ENCODE measurements around the gene RUVBL2.
"Not testable (repeated sequence)": the region's sequence is repeated elsewhere in the genome, so short reads cannot be mapped to it uniquely, and the experiment has no call there.

The RUVBL2 gene

DNA sequence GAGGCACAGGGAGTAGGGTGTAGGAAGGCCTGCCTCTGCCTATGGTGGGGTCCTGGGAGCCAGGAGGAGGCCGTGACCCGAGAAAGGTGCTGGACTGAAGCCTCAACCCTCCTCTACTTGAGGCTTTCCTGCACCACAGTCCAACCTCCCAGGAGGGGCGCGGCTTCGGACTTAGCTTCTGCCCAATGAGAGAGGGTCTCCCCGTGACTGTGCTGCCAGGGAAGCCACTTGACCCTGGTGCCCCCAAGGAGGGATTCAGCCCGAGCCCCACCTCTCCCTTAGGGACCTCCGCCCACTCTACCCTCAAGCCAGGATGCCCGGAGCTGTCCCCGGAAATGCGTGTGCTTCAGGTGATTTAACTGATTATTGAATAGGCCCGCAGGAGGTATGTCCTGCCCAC, 55.3 kb downstream of the RUVBL2 start, which contains the start of gene CGB8:
CGB8 (minus strand) TSS at position 101 of the 400 bp plus-strand sequence. CDS start 372 bp downstream, outside the sequence.
- H3K4me3 Mint-ChIP-seq; DNase-seq (ENCODE audit: low spot score); H3K36me3 Mint-ChIP-seq (ENCODE audit: low read depth); H3K4me1 Mint-ChIP-seq (ENCODE audit: low read depth); H3K27me3 Mint-ChIP-seq (ENCODE audit: low read depth); H3K9me3 Mint-ChIP-seq; H3K27ac Mint-ChIP-seq: not testable (repeated sequence)

DNA sequence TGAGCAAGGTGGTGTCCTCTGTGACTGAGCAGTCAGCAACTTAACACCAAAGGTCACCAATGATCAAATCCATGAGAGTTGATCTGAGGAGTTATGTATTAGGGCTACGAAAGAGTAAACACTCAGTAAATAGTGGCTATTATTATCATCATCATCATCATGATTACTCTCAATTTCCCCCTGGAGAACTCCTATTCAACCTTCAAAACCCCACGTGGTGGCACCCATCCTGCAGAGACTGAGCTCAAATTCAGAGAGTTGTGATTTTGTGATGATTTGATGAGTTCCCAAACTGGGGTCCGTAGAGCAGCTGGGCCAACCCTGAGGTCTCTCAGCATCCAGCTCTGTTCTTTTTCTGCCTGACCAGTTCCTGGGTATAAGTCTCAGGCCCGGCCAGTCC, 56.1 kb downstream of the RUVBL2 start:
- DNase-seq (ENCODE audit: low spot score); H3K4me3 Mint-ChIP-seq; H3K36me3 Mint-ChIP-seq (ENCODE audit: low read depth); H3K27me3 Mint-ChIP-seq (ENCODE audit: low read depth); H3K9me3 Mint-ChIP-seq; H3K27ac Mint-ChIP-seq; H3K4me1 Mint-ChIP-seq (ENCODE audit: low read depth): not testable (repeated sequence)

DNA sequence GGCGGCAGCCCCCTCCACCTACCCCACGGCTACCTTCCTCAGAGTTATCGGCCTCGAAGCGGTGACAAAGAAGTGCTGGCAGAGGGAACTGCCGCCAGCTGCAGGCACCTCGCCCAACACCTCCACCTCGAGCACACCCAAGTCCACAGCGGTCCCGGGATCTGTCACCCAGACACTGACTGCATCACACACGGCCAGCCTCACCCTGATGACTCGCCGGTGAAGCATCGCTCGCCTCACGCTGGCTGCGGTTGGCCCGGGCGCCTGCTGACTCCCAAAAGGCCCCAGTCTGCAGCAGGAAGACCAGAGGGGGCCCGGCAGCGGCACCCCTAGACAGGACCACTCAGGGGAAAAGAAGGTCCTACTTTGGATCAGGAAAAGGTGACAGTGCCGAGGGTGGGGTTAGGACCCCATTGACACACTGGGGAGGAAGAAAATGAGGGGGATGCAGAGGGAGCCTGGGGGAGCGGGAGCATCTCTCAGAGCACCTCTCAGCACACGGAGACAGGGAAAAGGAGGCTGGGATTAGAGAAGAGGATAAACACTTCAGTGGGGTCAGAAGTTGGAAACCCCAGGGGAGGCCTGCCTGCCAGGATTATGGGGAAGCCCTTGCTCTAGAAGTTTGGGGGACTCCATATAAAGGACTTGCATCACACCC, 56.8 kb downstream of the RUVBL2 start:
- not testable (repeated sequence) for H3K36me3 Mint-ChIP-seq (ENCODE audit: low read depth); DNase-seq (ENCODE audit: low spot score); H3K27me3 Mint-ChIP-seq (ENCODE audit: low read depth); H3K4me1 Mint-ChIP-seq (ENCODE audit: low read depth); H3K4me3 Mint-ChIP-seq; H3K27ac Mint-ChIP-seq; H3K9me3 Mint-ChIP-seq

DNA sequence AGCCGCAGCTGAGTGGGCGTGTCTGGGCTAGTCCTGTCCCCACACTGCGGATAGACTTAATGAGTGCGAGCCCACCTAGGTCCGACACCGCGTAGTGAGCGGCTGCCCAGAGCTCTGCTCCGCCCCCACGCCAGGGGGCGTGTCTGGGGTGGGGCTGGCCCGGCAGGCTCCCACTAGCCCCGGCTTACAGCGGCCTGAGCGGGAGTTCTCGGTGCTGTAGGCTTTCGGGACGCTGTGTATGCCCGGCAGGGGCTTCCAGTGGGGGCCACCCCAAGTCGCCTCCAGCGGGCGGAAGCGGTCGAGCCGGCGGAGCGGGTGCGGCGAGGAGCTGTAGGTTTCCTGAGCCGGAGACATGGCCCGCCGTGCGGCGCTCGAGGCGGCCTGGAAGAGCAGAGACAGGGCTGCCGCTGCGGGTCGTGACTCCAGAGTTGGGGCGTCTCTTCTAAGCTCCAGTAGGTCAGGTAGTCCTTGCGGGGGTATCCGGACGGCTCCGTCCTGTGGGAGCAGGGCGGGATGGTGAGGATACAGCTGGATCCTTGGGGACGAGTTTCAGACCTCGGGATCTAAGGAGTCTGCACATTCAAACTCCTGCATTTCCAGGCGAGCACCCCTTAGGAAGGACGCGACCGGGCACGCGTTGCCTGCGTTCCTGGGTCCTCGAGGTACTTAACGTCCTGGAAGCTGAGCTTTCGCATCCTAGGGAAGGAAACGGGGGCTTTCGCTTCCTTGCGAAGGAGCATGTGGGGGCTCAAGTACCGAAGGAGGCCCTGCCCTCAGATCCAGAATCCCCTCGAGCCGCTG, 62.6 kb downstream of the RUVBL2 start:
- Mint-ChIP-seq H3K27me3 (ENCODE audit: low read depth) (peaks cover 58% of the 10 kb centered on the region), H3K27ac (no peak overlapping the region), H3K4me3 (peak overlapping the region; percentile 69), H3K36me3 (ENCODE audit: low read depth) (no peaks in the 10 kb centered on the region), H3K4me1 (ENCODE audit: low read depth) (peaks cover 16% of the 10 kb centered on the region), H3K9me3 (no peaks in the 10 kb centered on the region)
- DNase-seq (ENCODE audit: low spot score): peak; percentile 56

DNA sequence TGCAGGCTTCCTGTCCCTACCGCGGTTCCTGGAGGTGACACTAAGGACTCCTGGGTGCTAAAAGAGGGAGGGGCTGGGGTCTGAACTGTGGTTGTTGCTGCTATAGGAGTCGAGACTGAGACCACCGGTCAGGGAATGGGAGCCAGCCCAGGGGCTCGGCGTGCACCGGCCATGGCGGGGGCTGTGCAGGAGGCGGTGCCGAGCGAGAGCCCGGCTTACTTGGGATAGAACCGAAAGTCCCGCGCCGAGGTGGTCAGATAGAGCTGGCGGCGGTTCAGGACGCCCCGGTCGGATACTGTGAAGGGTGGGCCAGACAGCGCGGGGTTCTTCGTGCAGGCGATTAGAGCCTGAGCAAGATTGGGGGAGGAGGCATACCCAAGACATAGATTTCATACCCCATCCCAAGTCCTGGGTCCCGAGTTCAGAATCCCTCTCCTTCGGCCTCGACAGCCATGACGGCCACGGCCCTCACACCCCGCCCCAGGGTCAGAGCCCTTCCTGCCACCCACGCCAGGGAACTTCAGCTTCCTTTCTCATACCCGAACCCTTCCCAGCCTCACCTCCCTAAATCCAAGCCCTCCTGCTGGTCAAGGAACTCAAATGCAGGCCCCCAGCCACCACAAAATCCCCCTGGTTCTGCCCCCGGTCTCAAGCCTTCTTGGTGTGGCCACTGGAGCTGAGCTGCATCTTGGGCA, 63.4 kb downstream of the RUVBL2 start:
- Mint-ChIP-seq H3K4me3 (peak overlapping the region; percentile 69), H3K4me1 (ENCODE audit: low read depth) (peaks cover 16% of the 10 kb centered on the region), H3K27me3 (ENCODE audit: low read depth) (peaks cover 61% of the 10 kb centered on the region)
- not testable (repeated sequence) for H3K9me3 Mint-ChIP-seq; H3K36me3 Mint-ChIP-seq (ENCODE audit: low read depth); DNase-seq (ENCODE audit: low spot score); H3K27ac Mint-ChIP-seq

DNA sequence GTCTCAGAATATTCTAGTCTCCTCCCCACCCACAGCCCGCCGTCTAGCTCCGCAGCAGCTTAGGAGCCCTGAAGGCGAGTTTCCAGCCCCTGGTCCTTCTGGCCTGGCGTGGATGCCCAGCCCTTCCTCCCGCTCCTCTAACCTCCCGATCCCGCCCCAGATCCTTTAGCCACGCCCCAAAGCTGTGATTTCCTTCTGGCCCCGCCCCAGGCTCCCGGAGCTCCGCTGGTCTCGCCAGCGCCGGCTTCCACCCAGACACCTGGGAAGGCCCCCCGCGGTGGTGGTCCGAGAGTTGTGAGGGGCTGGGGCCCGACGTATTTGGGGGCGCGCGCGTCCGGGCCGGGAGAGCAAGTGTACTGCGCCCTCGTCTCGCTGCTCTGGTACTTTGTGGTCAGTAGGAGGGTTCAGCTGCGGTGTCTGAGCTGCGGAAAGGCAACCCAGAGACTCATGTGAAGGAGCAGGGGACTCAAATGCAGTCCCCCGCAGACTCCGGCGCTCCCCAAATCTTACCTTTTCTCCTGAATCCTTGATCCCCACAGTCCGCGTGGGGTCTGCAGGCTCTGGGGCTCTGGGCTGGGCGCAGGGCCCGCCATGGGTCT, 64.0 kb downstream of the RUVBL2 start, which contains the start of gene CGB7:
CGB7 (minus strand) TSS at position 114 of the 599 bp plus-strand sequence. CDS start 2,374 bp downstream, outside the sequence.
- H3K4me3 Mint-ChIP-seq: peak within 1 kb of the TSS; percentile 69
- H3K27me3 Mint-ChIP-seq (ENCODE audit: low read depth): peaks cover 61% of the 10 kb centered on the region
- peak; percentile 27 for DNase-seq (ENCODE audit: low spot score)
- no peak within 1 kb of the TSS for H3K27ac Mint-ChIP-seq
- H3K4me1 Mint-ChIP-seq (ENCODE audit: low read depth): peaks cover 16% of the 10 kb centered on the region
- H3K36me3 Mint-ChIP-seq (ENCODE audit: low read depth): no peaks in the 10 kb centered on the region
- no peaks in the 10 kb centered on the region for H3K9me3 Mint-ChIP-seq

DNA sequence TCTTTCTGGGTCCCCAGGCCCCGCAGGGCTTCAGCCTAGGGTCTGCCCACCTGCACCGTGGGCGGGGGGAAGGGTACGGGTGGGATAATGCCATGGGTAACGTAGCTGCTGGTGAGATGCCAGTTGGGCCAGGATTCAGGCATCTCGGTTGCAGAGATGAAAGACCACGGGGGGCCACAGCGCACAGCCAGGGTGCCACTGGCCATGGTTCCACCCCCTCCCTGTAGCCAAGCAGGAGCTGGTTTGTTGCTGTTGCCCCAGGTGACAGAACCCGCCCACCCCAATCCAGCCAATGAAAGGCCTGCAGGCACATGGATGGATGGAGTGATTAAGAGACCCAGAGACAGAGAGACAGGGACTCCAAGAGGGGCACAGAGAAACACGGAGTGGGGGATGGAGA, 64.9 kb downstream of the RUVBL2 start:
- no peak overlapping the region for H3K4me3 Mint-ChIP-seq
- no peaks in the 10 kb centered on the region for H3K9me3 Mint-ChIP-seq
- H3K27ac Mint-ChIP-seq: no peak overlapping the region
- H3K4me1 Mint-ChIP-seq (ENCODE audit: low read depth): peaks cover 16% of the 10 kb centered on the region
- no peaks in the 10 kb centered on the region for H3K36me3 Mint-ChIP-seq (ENCODE audit: low read depth)
- H3K27me3 Mint-ChIP-seq (ENCODE audit: low read depth): peaks cover 65% of the 10 kb centered on the region
- no peak for DNase-seq (ENCODE audit: low spot score)

DNA sequence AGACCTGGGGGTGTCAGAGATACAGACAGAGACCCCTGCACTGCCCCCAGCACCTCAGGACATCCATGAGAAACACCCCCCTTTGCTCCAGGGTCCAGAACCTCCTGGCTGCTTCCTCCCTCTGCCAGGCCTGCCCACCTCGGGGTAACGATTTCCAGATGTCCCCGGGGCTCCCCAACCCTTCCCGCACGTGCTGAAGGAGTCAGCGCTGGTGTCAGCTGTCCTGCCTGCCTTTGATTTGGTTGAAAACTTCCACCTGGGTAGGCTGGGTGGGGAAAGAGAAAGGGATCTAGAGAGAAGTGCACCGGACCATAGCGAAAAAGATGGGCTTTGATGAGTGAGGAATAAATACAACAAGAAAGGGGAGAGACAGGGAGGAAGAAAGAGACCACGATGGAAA, 65.4 kb downstream of the RUVBL2 start:
- no peaks in the 10 kb centered on the region for H3K9me3 Mint-ChIP-seq
- H3K4me3 Mint-ChIP-seq: no peak overlapping the region
- H3K27ac Mint-ChIP-seq: no peak overlapping the region
- no peaks in the 10 kb centered on the region for H3K36me3 Mint-ChIP-seq (ENCODE audit: low read depth)
- H3K4me1 Mint-ChIP-seq (ENCODE audit: low read depth): peaks cover 16% of the 10 kb centered on the region
- H3K27me3 Mint-ChIP-seq (ENCODE audit: low read depth): peaks cover 68% of the 10 kb centered on the region
- no peak for DNase-seq (ENCODE audit: low spot score)

DNA sequence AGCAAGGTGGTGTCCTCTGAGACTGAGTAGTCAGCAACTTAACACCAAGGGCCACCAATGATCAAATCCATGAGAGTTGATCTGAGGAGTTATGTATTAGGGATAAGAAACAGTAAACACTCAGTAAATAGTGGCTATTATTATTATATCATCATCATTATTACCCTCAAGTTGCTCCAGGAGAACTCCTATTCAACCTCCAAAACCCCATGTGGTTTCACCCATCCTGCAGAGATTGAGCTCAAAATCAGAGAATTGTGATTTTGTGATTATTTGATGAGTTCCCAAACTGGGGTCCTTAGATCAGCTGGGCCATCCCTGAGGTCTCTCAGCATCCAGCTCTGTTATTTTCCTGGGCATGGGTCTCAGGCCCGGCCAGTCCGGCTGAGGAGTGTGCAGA, 67.3 kb downstream of the RUVBL2 start:
- H3K27ac Mint-ChIP-seq: no peak overlapping the region
- H3K4me1 Mint-ChIP-seq (ENCODE audit: low read depth): peaks cover 14% of the 10 kb centered on the region
- DNase-seq (ENCODE audit: low spot score): no peak
- H3K27me3 Mint-ChIP-seq (ENCODE audit: low read depth): peaks cover 75% of the 10 kb centered on the region
- no peaks in the 10 kb centered on the region for H3K9me3 Mint-ChIP-seq
- H3K4me3 Mint-ChIP-seq: no peak overlapping the region
- no peaks in the 10 kb centered on the region for H3K36me3 Mint-ChIP-seq (ENCODE audit: low read depth)

DNA sequence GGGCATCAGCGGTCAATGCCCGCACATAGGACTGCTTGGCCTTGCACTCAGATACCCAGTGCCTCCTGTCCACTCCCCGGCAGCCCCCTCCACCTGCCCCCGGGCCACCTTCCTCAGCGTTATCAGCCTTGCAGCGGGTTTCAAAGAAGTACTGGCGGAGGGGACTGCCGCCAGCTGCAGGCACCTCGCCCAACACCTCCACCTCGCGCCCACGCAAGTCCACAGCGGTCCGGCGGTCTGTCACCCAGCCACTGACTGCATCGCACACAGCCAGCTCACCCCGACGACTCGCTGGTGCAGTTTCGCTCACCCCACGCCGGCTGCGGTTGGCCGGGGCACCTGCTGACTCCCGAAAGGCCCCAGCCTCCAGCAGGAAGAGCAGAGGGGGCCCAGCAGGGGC, 67.8 kb downstream of the RUVBL2 start:
- no peak for DNase-seq (ENCODE audit: low spot score)
- Mint-ChIP-seq H3K27ac (no peak overlapping the region), H3K36me3 (ENCODE audit: low read depth) (no peaks in the 10 kb centered on the region), H3K9me3 (no peaks in the 10 kb centered on the region), H3K27me3 (ENCODE audit: low read depth) (peaks cover 76% of the 10 kb centered on the region), H3K4me3 (no peak overlapping the region), H3K4me1 (ENCODE audit: low read depth) (peaks cover 13% of the 10 kb centered on the region)

DNA sequence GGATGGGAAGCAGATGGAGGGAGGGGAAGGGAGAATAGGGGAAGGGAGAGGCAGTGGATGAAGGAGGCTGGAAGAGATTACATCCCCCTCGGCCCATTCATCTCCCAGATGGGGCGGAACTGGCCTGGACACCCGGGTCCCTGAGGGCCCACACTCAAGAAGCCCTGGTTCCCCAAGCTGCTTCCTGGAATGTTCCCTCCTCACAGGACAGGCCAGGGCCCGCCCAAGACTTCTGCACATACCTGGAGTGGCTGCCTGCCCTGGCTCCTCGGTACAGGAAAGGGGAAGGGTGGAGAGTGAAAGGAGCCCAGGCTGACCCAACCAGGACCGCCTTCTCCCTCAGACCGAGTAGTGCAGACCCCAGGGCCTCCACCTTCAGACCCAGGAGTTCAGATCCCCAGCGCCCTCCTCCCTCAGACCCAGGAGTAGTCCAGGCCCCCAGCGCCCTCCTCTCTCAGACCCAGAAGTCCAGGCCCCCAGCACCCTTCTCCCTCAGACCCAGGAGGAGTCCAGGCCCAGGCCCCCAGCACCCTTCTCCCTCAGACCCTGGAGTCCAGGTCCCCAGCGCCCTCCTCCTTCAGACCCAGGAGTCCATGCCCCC, 70.4 kb downstream of the RUVBL2 start:
- Mint-ChIP-seq H3K27ac (no peak overlapping the region), H3K36me3 (ENCODE audit: low read depth) (no peaks in the 10 kb centered on the region), H3K9me3 (no peaks in the 10 kb centered on the region), H3K4me1 (ENCODE audit: low read depth) (no peaks in the 10 kb centered on the region), H3K27me3 (ENCODE audit: low read depth) (peaks cover 69% of the 10 kb centered on the region), H3K4me3 (no peak overlapping the region)
- DNase-seq (ENCODE audit: low spot score): no peak

DNA sequence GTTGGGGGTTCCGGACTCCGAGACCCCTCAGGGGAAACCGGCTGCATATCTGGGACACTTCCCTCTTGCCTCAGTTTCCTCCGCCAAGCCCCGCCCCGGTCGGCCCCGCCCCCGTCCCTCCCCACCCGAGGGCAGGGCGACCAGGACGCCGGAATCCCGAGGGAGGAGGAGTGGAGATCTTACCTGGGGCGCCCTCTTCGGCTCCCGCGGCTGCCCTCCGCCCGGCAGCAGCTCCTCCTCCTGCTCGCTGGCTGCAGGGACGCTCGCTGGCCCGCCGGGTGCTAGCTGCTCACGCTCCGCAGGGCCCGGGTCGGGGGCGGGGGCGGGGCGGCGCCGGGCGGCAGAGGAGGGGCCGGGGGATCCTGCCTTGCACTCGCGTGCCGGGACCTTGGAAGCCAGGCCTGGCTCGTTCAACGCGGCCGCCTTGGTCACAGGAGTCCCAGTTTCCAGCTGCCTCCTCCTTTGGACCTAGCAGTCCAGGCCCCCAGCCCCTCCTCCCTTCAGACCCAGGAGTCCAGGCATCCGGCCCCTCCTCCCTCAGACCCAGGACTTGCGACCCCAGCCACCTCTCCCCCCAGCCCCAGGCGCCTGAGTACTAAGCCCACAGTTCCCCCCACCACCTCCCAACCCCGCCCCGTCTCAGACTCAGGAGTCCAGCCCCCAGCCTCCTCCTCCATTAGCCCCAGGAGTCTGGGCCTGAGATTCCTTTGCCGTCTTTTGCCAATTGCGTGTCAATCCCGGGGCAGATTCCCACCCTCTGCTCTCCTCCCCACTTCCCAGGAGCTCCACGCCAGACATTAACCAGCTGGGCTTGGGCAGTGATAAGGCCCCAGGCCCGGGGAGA, 71.3 kb downstream of the RUVBL2 start, which contains the start of gene NTF4:
NTF4 (minus strand) TSS at position 51 of the 844 bp plus-strand sequence. CDS start 2,821 bp downstream, outside the sequence.
- no peaks in the 10 kb centered on the region for H3K9me3 Mint-ChIP-seq
- H3K4me1 Mint-ChIP-seq (ENCODE audit: low read depth): no peaks in the 10 kb centered on the region
- no peak within 1 kb of the TSS for H3K27ac Mint-ChIP-seq
- peaks cover 68% of the 10 kb centered on the region for H3K27me3 Mint-ChIP-seq (ENCODE audit: low read depth)
- DNase-seq (ENCODE audit: low spot score): no peak
- no peaks in the 10 kb centered on the region for H3K36me3 Mint-ChIP-seq (ENCODE audit: low read depth)
- H3K4me3 Mint-ChIP-seq: no peak within 1 kb of the TSS

All from T-helper 2 cell treated with Interferon-gamma antibody and Interleukin-4, amounts not matched to agents 5 μg/mL and 100 μg/mL, for 36 hours (primary cell).